GM12864 (cell line): ENCODE data around the gene CCL20.
A peak's percentile ranks its signal among the peaks of the same experiment; 100 is the strongest.

Source experiments
- DNase-seq: peaks from one replicate; pipeline ENCODE4 v3.0.0-alpha.2; 2011; ENCODE audit warnings: low read depth
- H3K4me3 ChIP-seq: 2 replicates; pipeline ENCODE4 v1.5.1; 2011; ENCODE audit warnings: mild to moderate bottlenecking, low read depth, low read length, control low read depth
- TF ChIP-seq, protein P1 (sequence below): IDR thresholded peaks from 2 replicates; pipeline ENCODE4 v1.5.1; 2011; ENCODE audit warnings: low read depth, mild to moderate bottlenecking, moderate library complexity, low read length, control low read depth, inconsistent platforms; ENCODE audit errors: missing control alignments

The CCL20 gene

DNA sequence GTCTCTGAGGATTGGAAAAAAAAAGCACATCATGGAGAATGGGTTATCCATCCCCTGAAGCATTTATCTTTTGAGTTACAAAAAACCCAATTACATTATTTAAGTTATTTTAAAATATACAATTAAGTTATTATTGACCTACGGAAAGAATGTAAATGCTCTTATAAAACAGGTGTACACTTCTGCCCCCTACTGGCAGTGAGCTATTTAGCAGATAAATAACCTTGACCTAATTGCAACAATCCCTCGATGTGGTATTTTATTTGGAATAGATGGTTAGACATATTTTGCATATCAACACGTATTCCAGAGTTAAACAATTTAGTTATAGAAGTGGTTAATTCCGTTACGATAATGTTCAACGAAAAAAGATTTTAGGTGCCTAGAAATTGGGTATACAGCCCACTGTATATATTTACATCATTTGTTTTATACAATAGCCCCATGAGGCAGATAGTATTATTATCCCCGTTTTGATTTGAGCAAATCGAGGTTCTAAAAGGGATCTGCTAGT, 48.6 kb downstream of the CCL20 start:
- peak; percentile 33 for DNase-seq
- H3K4me3 ChIP-seq = no peak overlapping the region
- TF ChIP-seq, protein P1, sequence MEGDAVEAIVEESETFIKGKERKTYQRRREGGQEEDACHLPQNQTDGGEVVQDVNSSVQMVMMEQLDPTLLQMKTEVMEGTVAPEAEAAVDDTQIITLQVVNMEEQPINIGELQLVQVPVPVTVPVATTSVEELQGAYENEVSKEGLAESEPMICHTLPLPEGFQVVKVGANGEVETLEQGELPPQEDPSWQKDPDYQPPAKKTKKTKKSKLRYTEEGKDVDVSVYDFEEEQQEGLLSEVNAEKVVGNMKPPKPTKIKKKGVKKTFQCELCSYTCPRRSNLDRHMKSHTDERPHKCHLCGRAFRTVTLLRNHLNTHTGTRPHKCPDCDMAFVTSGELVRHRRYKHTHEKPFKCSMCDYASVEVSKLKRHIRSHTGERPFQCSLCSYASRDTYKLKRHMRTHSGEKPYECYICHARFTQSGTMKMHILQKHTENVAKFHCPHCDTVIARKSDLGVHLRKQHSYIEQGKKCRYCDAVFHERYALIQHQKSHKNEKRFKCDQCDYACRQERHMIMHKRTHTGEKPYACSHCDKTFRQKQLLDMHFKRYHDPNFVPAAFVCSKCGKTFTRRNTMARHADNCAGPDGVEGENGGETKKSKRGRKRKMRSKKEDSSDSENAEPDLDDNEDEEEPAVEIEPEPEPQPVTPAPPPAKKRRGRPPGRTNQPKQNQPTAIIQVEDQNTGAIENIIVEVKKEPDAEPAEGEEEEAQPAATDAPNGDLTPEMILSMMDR = peak; percentile 51

DNA sequence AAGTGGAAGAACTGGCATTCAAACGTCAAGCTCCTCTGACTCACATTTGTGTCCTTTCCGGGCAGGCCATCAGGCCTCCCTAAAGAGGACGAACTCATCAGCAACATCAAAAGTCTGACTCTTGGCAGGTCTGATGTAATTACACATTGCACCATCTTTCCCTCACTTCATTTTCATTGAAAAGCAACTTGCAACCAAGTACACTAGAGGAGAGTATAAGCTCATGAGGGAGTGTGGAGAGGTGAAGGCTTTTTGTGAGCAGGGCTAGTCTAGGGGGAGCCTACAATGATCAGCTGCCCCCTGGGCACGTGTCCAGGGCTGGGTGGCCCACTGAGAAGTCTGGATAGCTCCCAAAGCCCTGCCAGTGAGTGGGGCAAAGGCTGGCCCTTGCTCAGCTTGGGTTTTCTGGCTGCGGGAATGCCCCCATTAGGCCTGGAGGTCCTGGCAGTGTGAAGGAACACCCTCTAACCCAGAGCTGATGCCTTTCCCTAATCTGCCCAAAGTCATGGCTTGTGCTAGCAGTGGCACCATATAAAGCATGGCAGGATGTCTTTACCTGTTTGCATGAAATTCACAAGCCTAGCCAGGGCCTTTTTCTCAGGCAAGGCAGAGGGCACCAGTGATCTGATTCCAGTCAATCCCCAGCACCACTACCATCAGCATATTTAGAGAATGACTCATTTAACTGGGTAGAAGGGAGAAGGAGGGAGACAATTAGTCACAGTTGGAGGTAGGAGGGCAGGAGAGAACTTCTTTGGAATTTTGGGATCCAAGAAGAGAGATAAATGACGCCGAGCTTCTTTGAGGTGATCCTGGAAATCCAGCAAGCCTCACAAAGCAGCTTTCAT, 49.3 kb downstream of the CCL20 start:
- DNase-seq = no peak
- H3K4me3 ChIP-seq = no peak overlapping the region
- TF ChIP-seq, protein P1 = peak; percentile 14

DNA sequence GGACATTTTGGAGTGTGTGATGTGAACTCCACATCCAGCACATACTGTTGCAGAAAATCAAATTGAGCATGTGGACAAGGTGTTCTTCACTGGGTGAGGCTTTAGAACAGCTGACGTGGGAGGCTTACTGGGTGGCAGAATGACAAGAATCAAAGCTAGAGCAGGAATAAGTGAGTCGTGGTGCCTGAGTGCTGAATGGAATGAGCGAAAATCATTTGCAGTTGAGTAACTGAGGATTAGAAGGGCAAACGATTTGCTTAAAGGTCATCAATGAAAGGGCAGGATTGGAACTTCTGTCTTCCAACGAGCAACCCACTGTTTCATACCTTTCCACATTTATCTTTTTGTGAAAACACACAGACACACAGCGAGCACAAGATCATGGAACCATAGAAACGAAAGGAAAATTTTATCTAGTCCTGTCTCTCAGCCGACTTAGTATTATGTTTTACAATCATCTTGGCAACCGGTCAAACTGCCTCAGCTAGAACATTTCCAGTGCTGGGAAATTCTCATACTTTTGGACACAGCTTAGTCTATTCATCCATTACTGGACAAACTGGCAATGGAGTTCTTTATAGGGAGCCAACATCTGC, 50.6 kb downstream of the CCL20 start:
- TF ChIP-seq, protein P1 = no peak
- DNase-seq = no peak
- H3K4me3 ChIP-seq = no peak overlapping the region

DNA sequence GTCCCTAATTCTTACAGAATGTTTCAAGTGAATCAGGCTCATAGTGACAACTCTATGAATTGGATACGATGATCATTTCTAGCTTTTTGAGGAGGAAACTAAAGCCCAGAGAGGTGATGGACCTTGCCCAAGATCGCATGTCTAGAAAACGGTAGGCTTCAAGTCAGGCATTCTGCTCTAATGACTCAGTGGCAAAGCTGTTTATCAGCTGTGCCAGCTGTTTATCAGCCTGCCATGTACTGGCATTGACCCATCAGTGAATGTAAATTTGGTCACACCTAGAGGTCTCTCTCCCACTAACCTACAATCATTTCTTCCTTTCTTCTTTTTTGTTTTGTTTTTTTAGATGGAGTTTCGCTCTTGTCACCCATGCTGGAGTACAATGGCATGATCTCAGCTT, 51.6 kb downstream of the CCL20 start:
- no peak overlapping the region for H3K4me3 ChIP-seq
- no peak for DNase-seq
- TF ChIP-seq, protein P1 = no peak
